ENCODE measurements around the gene PTPRR.

Gene PTPRR

GRCh38 chr12:70854881-70855568 lies 65.5 kb downstream of the PTPRR start:
- H3K4me3 ChIP-seq (ENCODE audit: extremely low read depth, insufficient read depth, low read length, poor library complexity, severe bottlenecking): no peak overlapping the region
- H3K27ac ChIP-seq (ENCODE audit: low read depth, low read length, severe bottlenecking): no peak overlapping the region
- WGBS, 2 experiments (ENCODE audit: insufficient coverage in 2 of 2): 80 to 90% methylated on average over 1 to 2 of the region's 3 CpGs
- H3K9me3 ChIP-seq (ENCODE audit: control insufficient read depth, low read length): no peaks in the 10 kb centered on the region
- H3K4me1 ChIP-seq (ENCODE audit: control insufficient read depth, insufficient read depth, low read length, poor library complexity, severe bottlenecking): no peaks in the 10 kb centered on the region
- no peaks in the 10 kb centered on the region for H3K36me3 ChIP-seq (ENCODE audit: control insufficient read depth, insufficient read depth, low read length)

GRCh38 chr12:70854138-70854537 lies 66.4 kb downstream of the PTPRR start:
- WGBS, 2 experiments (ENCODE audit: insufficient coverage in 2 of 2): 75 to 90% methylated on average over 3 of the region's 3 CpGs

GRCh38 chr12:70853326-70853725 lies 67.2 kb downstream of the PTPRR start:
- H3K4me3 ChIP-seq (ENCODE audit: extremely low read depth, insufficient read depth, low read length, poor library complexity, severe bottlenecking): no peak overlapping the region
- H3K27ac ChIP-seq (ENCODE audit: low read depth, low read length, severe bottlenecking): no peak overlapping the region
- 85 to 94% methylated on average over 2 of the region's 3 CpGs for WGBS, 2 experiments (ENCODE audit: insufficient coverage in 2 of 2)
- H3K4me1 ChIP-seq (ENCODE audit: control insufficient read depth, insufficient read depth, low read length, poor library complexity, severe bottlenecking): no peaks in the 10 kb centered on the region
- H3K36me3 ChIP-seq (ENCODE audit: control insufficient read depth, insufficient read depth, low read length): no peaks in the 10 kb centered on the region
- no peaks in the 10 kb centered on the region for H3K9me3 ChIP-seq (ENCODE audit: control insufficient read depth, low read length)

More at GRCh38 chr12:70854138-70854537, 66.4 kb downstream of the PTPRR start:
- Histone ChIP-seq H3K4me3 (ENCODE audit: extremely low read depth, insufficient read depth, low read length, poor library complexity, severe bottlenecking) (no peak overlapping the region), H3K27ac (ENCODE audit: low read depth, low read length, severe bottlenecking) (no peak overlapping the region), H3K4me1 (ENCODE audit: control insufficient read depth, insufficient read depth, low read length, poor library complexity, severe bottlenecking) (no peaks in the 10 kb centered on the region), H3K9me3 (ENCODE audit: control insufficient read depth, low read length) (no peaks in the 10 kb centered on the region), H3K36me3 (ENCODE audit: control insufficient read depth, insufficient read depth, low read length) (no peaks in the 10 kb centered on the region)

GRCh38 chr12:70852416-70853150 lies 68.0 kb downstream of the PTPRR start:
- H3K9me3 ChIP-seq (ENCODE audit: control insufficient read depth, low read length): no peaks in the 10 kb centered on the region
- H3K4me1 ChIP-seq (ENCODE audit: control insufficient read depth, insufficient read depth, low read length, poor library complexity, severe bottlenecking): no peaks in the 10 kb centered on the region
- 85 to 97% methylated on average over 3 of the region's 7 CpGs for WGBS, 2 experiments (ENCODE audit: insufficient coverage in 2 of 2)
- no peak overlapping the region for H3K27ac ChIP-seq (ENCODE audit: low read depth, low read length, severe bottlenecking)
- H3K36me3 ChIP-seq (ENCODE audit: control insufficient read depth, insufficient read depth, low read length): no peaks in the 10 kb centered on the region
- no peak overlapping the region for H3K4me3 ChIP-seq (ENCODE audit: extremely low read depth, insufficient read depth, low read length, poor library complexity, severe bottlenecking)

- no peaks in the 10 kb centered on the region for H3K4me1 ChIP-seq (ENCODE audit: control insufficient read depth, insufficient read depth, low read length, poor library complexity, severe bottlenecking)
- no peaks in the 10 kb centered on the region for H3K36me3 ChIP-seq (ENCODE audit: control insufficient read depth, insufficient read depth, low read length)
- 20% methylated on average over 1 of the region's 3 CpGs; no CpG with 5 or more reads in 1 of the 2 experiments for WGBS, 2 experiments (ENCODE audit: insufficient coverage in 2 of 2)
- no peak overlapping the region for H3K27ac ChIP-seq (ENCODE audit: low read depth, low read length, severe bottlenecking)
- no peaks in the 10 kb centered on the region for H3K9me3 ChIP-seq (ENCODE audit: control insufficient read depth, low read length)
- no peak overlapping the region for H3K4me3 ChIP-seq (ENCODE audit: extremely low read depth, insufficient read depth, low read length, poor library complexity, severe bottlenecking)
These were observed 71.1 kb downstream of the PTPRR start for GRCh38 chr12:70849265-70849960.

- no peaks in the 10 kb centered on the region for H3K4me1 ChIP-seq (ENCODE audit: control insufficient read depth, insufficient read depth, low read length, poor library complexity, severe bottlenecking)
- no peak overlapping the region for H3K4me3 ChIP-seq (ENCODE audit: extremely low read depth, insufficient read depth, low read length, poor library complexity, severe bottlenecking)
- H3K9me3 ChIP-seq (ENCODE audit: control insufficient read depth, low read length): no peaks in the 10 kb centered on the region
- WGBS, 2 experiments (ENCODE audit: insufficient coverage in 2 of 2): no CpG with 5 or more reads among the region's 4 CpGs
- no peak overlapping the region for H3K27ac ChIP-seq (ENCODE audit: low read depth, low read length, severe bottlenecking)
- no peaks in the 10 kb centered on the region for H3K36me3 ChIP-seq (ENCODE audit: control insufficient read depth, insufficient read depth, low read length)
These were observed 72.7 kb downstream of the PTPRR start for GRCh38 chr12:70847871-70848270.

- 100% methylated on average over 1 of the region's 3 CpGs; no CpG with 5 or more reads in 1 of the 2 experiments for WGBS, 2 experiments (ENCODE audit: insufficient coverage in 2 of 2)
- Histone ChIP-seq H3K4me3 (ENCODE audit: extremely low read depth, insufficient read depth, low read length, poor library complexity, severe bottlenecking) (no peak overlapping the region), H3K27ac (ENCODE audit: low read depth, low read length, severe bottlenecking) (no peak overlapping the region), H3K36me3 (ENCODE audit: control insufficient read depth, insufficient read depth, low read length) (no peaks in the 10 kb centered on the region), H3K9me3 (ENCODE audit: control insufficient read depth, low read length) (no peaks in the 10 kb centered on the region), H3K4me1 (ENCODE audit: control insufficient read depth, insufficient read depth, low read length, poor library complexity, severe bottlenecking) (no peaks in the 10 kb centered on the region)
These were observed 75.3 kb downstream of the PTPRR start for GRCh38 chr12:70845268-70845667.

GRCh38 chr12:70843363-70843762 lies 77.2 kb downstream of the PTPRR start:
- no CpG with 5 or more reads among the region's 3 CpGs for whole genome bisulfite sequencing, 2 experiments (ENCODE audit: insufficient coverage in 2 of 2)
- H3K36me3 ChIP-seq (ENCODE audit: control insufficient read depth, insufficient read depth, low read length): no peaks in the 10 kb centered on the region
- no peak overlapping the region for H3K27ac ChIP-seq (ENCODE audit: low read depth, low read length, severe bottlenecking)
- no peak overlapping the region for H3K4me3 ChIP-seq (ENCODE audit: extremely low read depth, insufficient read depth, low read length, poor library complexity, severe bottlenecking)
- H3K4me1 ChIP-seq (ENCODE audit: control insufficient read depth, insufficient read depth, low read length, poor library complexity, severe bottlenecking): no peaks in the 10 kb centered on the region
- H3K9me3 ChIP-seq (ENCODE audit: control insufficient read depth, low read length): no peaks in the 10 kb centered on the region

- Histone ChIP-seq H3K4me3 (ENCODE audit: extremely low read depth, insufficient read depth, low read length, poor library complexity, severe bottlenecking) (no peak overlapping the region), H3K9me3 (ENCODE audit: control insufficient read depth, low read length) (no peaks in the 10 kb centered on the region), H3K36me3 (ENCODE audit: control insufficient read depth, insufficient read depth, low read length) (no peaks in the 10 kb centered on the region), H3K4me1 (ENCODE audit: control insufficient read depth, insufficient read depth, low read length, poor library complexity, severe bottlenecking) (no peaks in the 10 kb centered on the region), H3K27ac (ENCODE audit: low read depth, low read length, severe bottlenecking) (no peak overlapping the region)
- WGBS, 2 experiments (ENCODE audit: insufficient coverage in 2 of 2): no CpG with 5 or more reads among the region's 1 CpG
These were observed 77.6 kb downstream of the PTPRR start for GRCh38 chr12:70842942-70843341.

GRCh38 chr12:70842136-70842535 lies 78.4 kb downstream of the PTPRR start:
- no peak overlapping the region for H3K27ac ChIP-seq (ENCODE audit: low read depth, low read length, severe bottlenecking)
- 100% methylated on average over 1 of the region's 1 CpG for WGBS, 2 experiments (ENCODE audit: insufficient coverage in 2 of 2)
- no peaks in the 10 kb centered on the region for H3K9me3 ChIP-seq (ENCODE audit: control insufficient read depth, low read length)
- no peaks in the 10 kb centered on the region for H3K36me3 ChIP-seq (ENCODE audit: control insufficient read depth, insufficient read depth, low read length)
- H3K4me1 ChIP-seq (ENCODE audit: control insufficient read depth, insufficient read depth, low read length, poor library complexity, severe bottlenecking): no peaks in the 10 kb centered on the region
- no peak overlapping the region for H3K4me3 ChIP-seq (ENCODE audit: extremely low read depth, insufficient read depth, low read length, poor library complexity, severe bottlenecking)

All from mesodermal cell (in vitro differentiated cells).